WI38 (cell line): Measurements from ENCODE around the gene ZNF518B.

Experiments
- H3K4me3 ChIP-seq: 2 replicates; pipeline ENCODE4 v1.5.1; 2011; ENCODE audit warnings: low read depth, mild to moderate bottlenecking, control low read depth, low read length
- CTCF ChIP-seq: IDR thresholded peaks from 2 replicates; pipeline ENCODE4 v1.5.1; 2012; ENCODE audit warnings: low read depth, mild to moderate bottlenecking, control low read depth, low read length

The ZNF518B gene

DNA sequence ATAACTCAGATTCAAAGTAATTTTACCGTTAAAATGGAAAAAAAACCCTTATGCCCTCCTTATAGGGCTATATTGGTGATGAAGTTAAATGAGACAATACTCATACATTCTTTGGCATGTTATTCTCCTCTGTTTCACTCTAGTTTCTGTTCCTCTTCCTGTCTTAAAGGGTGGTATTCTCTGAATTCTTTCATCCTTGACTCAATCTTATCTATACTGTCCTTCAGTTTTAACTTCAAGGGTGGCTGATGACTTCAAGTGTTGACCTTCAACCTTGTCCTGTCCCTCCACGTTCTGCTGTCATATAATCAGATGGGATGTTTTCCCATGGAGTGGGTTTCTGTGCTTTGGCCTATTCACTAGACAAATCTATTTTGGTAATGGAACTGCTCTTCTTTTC lies 44.0 kb downstream of the ZNF518B start:
- H3K4me3 ChIP-seq, result no peak overlapping the region
- TF ChIP-seq CTCF, result no peak

- no peak for TF ChIP-seq CTCF
Observed at GRCh38 chr4:10405672-10406071, 51.6 kb downstream of the ZNF518B start.

DNA sequence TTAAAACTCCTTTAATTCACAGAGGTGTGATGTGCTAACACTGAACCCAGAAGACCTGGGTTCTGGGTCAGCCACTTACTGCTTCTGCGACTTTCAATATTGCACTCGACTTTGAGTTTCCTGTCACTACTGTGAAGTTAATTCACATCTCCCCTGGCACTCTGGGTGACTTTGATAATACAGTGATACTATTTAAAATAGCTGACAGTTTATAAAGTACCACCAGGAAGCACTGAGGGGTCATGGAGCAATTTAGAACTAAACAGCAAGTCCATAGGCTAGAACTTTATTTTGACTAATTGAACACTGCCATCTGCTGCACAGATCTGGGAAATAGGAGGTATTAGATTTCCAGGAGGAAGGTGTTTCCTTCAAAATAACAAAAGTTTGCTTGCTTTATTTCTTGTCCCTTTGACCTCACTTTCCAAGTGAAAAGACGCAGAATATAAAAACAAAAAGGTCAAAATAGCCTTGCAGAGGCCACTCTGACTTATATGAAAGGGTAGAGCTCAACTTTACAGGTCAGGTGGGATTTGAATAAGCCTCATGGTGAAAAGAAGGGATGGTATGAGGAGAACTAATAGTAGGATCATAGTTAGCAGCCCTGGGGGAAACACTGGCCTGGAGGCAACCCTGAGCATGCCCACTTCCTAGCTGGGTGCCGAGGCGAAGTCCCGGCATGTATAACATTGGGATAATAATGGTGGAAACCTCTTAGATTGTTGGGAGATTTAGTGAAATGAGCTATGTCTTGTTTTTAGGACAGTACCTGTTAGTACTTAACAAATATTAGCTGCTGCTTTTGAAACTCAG lies 53.4 kb downstream of the ZNF518B start:
- H3K4me3 ChIP-seq, result no peak overlapping the region
- TF ChIP-seq CTCF, result no peak

More at GRCh38 chr4:10405672-10406071, 51.6 kb downstream of the ZNF518B start:
- H3K4me3 ChIP-seq, result no peak overlapping the region

DNA sequence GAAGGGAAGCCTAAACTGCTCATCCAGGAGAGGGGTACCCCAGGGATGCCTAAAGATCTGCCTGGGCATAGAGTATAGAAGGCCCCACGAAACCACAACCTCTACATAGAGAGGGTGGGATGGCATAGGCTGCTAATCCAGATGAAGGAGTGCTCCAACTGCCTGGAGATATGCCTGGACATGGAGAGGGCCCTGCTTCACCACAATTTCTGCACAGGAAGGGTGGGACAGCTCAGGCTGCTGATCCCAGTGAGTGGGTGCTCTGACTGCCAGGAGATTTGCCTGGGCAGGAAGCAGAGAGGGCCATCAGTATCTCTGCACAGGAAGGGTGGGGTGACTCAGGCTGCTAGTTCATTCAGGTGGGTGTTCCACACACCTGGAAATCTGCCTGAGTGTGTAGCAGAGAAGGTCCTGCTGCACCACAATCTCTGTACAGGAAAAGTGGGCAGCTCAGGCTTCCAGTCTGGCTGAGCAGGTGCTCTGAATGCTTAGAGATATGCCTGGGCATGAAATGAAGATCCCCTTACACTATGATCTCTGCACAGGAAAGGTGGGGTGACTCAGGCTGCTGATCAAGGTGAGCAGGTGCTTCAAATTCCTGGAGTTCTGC lies 61.1 kb downstream of the ZNF518B start:
- H3K4me3 ChIP-seq, result no peak overlapping the region
- no peak for TF ChIP-seq CTCF
